HG02623 (cell line): ENCODE results near the gene HLA-B.

ENCODE experiments used
- ATAC-seq: cut with Tn5 transposase; IDR thresholded peaks from one replicate; pipeline ENCODE4 v1.9.1; 2021; ENCODE audit warnings: moderate library complexity; ENCODE audit not compliant: unreplicated experiment

Gene HLA-B

GRCh38 chr6:31353384-31353945, 3.5 kb downstream of the HLA-B start:
- ATAC-seq, result no peak

- ATAC-seq, result no peak
Observed at GRCh38 chr6:31352683-31353383, 4.1 kb downstream of the HLA-B start.

GRCh38 chr6:31352310-31352682, 4.7 kb downstream of the HLA-B start:
- ATAC-seq, result no peak

- no peak for ATAC-seq
Observed at GRCh38 chr6:31351401-31352309, 5.3 kb downstream of the HLA-B start.

GRCh38 chr6:31351033-31351380, 6.0 kb downstream of the HLA-B start:
- ATAC-seq, result no peak

GRCh38 chr6:31350196-31351032, 6.6 kb downstream of the HLA-B start:
- ATAC-seq, result no peak

GRCh38 chr6:31349301-31349700, 7.7 kb downstream of the HLA-B start:
- no peak for ATAC-seq

- ATAC-seq, result no peak
Observed at GRCh38 chr6:31345026-31345730, 11.8 kb downstream of the HLA-B start.

- no peak for ATAC-seq
Observed at GRCh38 chr6:31340228-31340627, 16.8 kb downstream of the HLA-B start.

GRCh38 chr6:31339210-31339609, 17.8 kb downstream of the HLA-B start:
- ATAC-seq, result no peak

GRCh38 chr6:31336896-31337496, 20.0 kb downstream of the HLA-B start:
- ATAC-seq, result no peak

- no peak for ATAC-seq
Observed at GRCh38 chr6:31332637-31333602, 24.1 kb downstream of the HLA-B start.

- ATAC-seq, result no peak
Observed at GRCh38 chr6:31328355-31328960, 28.5 kb downstream of the HLA-B start.

- ATAC-seq, result no peak
Observed at GRCh38 chr6:31321820-31322219, 35.2 kb downstream of the HLA-B start.

- ATAC-seq, result no peak
Observed at GRCh38 chr6:31321005-31321707, 35.8 kb downstream of the HLA-B start.

- ATAC-seq, result no peak
Observed at GRCh38 chr6:31317036-31317435, 39.9 kb downstream of the HLA-B start.

GRCh38 chr6:31309641-31310040, 47.3 kb downstream of the HLA-B start:
- ATAC-seq, result no peak

GRCh38 chr6:31308845-31309175, 48.2 kb downstream of the HLA-B start:
- ATAC-seq, result no peak
